ENCODE results near the gene FAM135A.
A peak's percentile ranks its signal among the peaks of the same experiment; 100 is the strongest.
"Not testable (repeated sequence)": the region's sequence is repeated elsewhere in the genome, so short reads cannot be mapped to it uniquely, and the experiment has no call there.

The FAM135A gene

DNA sequence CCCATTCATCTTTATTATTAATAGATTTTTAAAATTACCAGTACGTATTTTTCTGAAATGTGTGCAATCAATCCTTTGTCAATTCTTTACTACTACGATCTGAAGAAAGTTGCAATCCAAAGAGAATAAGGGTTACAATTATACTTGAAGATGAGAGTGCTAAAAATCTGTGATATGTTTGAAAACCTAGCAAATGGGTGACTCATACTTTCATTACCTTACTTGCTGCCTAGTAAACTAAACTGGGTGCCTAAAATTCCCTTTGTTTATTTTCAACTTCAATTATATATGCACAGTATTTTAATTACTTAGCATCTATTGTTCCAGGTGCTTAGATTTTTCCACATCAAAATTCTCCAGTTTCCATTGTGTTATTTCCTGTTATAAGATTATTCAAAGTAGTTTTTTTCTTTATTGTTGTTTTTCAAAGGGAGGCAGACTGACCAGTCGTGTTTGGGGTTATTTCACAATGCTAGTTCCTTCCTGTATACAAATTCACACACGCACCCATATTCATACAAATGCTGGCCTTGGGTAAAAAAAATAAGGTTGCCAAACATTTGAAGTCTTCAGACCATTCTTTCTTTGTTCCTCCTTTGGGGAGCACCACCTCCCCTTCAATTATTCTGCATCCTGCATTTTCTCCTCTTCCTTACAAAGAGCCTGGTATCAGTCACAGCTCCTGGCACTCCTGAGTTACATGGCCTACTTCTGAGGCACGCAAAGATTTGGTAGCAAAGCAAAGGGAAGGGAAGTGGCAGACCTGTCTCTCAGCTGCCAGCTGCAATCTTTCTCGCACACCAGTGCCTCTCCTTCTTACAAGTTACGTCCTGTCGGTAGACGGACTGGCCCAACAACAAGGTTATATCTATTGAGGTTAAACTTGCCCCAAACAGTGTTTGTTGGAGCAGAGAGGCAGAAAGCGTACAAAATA, 16.2 kb upstream of the FAM135A start:
- DNase-seq: no peak

- DNase-seq: peak; percentile 51
These were observed 14.3 kb upstream of the FAM135A start for GRCh38 chr6:70398783-70399728.

DNA sequence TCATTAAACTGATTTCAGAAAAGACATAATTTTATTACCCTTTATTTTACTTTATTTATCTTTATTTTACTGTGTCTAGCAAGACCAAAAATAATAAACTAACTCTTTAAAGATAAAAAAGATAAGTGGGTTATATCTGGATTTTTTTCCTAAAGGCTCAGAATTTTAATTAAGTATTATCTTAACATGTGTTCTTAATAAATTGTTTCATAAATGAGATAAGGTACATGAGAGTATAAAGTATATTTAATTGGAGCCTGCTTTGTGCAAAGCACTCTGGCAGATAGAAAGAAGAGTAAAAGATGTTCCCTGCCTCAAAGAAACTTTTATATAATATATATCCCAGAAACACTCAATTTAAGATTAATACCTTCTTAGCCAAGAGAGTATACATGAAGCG, 8.7 kb upstream of the FAM135A start:
- no peak for DNase-seq

DNA sequence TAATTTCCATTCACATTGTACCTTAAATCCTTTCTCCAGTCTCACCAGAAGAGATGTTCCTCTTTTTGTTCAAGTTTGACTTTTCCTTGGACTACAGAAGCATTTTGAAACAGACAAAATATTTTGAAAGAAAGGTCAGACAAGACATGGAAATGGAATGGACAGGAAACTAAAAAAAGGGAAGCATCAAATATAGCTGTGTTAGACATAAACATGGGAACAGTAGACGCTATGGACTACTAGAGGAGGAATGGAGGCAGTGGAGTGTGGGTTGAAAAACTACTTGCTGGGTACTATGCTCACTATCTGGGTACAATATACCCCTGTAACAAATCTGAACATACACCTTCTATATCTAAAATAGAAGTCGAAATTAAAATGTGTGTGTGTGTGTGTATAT, 4.1 kb upstream of the FAM135A start:
- DNase-seq: no peak

- no peak for DNase-seq
These were observed 1.6 kb upstream of the FAM135A start for GRCh38 chr6:70411542-70412251.

- DNase-seq: no peak
These were observed 825 bp upstream of the FAM135A start for GRCh38 chr6:70412252-70413113.

- no peak for DNase-seq
These were observed 735 bp downstream of the FAM135A start for GRCh38 chr6:70413992-70414494.

GRCh38 chr6:70414813-70415212, 1.5 kb downstream of the FAM135A start:
- no peak for DNase-seq

GRCh38 chr6:70415247-70415646, 1.9 kb downstream of the FAM135A start:
- DNase-seq: no peak

DNA sequence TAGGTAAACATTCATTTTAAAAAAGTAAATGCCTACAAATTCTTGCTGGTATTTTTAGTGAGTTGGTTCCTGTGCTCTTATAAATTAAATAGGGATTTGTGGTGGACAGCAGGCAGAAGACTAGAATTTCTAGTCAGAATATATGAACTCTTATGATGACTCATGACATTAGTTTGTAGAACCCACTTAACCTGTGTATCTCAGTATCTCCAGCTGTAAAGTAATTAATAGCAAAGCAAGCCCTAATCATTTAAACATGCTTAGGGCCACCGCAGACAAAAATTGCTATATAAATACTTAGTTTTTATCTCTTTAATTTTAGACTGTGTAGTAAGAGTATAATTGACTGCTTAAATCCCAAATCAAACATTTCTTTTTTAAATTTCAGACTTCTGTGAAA, 2.4 kb downstream of the FAM135A start:
- no peak for DNase-seq

- DNase-seq: no peak
These were observed 8.2 kb downstream of the FAM135A start for GRCh38 chr6:70421509-70421908.

GRCh38 chr6:70423189-70424134, 10.2 kb downstream of the FAM135A start:
- DNase-seq: no peak

DNA sequence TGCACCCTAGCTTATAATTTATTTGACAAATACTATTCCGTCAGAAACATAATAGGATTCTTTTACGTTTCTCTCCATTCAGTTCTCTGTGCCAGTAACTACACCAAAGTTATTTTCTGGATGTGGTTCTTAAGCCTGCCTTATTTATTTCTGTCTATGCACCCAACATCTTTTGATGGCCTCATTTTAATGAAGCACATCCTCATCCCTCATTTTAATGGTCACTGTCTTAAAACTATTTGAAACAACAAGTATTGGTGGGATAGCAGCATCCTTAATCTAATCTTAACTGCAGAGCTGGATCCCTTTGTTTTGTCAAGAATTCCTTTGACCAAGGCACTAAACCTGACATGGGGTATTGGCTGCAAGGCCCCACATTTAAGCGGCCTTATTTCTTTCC, 11.0 kb downstream of the FAM135A start:
- DNase-seq: no peak

- DNase-seq: no peak
These were observed 23.0 kb downstream of the FAM135A start for GRCh38 chr6:70436320-70436719.

GRCh38 chr6:70445001-70445400, 31.7 kb downstream of the FAM135A start:
- DNase-seq: no peak

GRCh38 chr6:70447343-70448070, 34.2 kb downstream of the FAM135A start:
- DNase-seq: not testable (repeated sequence)

DNA sequence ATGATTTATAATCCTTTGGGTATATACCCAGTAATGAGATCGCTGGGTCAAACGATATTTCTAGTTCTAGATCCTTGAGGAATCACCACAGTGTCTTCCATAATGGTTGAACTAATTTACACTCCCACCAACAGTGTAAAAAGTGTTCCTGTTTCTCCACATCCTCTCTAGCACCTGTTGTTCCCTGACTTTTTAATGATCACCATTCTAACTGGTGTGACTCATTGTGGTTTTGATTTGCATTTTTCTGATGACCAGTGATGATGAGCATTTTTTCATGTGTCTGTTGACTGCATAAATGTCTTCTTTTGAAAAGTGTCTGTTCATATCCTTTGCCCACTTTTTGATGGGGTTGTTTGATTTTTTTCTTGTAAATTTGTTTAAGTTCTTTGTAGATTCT, 40.6 kb downstream of the FAM135A start:
- not testable (repeated sequence) for DNase-seq

DNA sequence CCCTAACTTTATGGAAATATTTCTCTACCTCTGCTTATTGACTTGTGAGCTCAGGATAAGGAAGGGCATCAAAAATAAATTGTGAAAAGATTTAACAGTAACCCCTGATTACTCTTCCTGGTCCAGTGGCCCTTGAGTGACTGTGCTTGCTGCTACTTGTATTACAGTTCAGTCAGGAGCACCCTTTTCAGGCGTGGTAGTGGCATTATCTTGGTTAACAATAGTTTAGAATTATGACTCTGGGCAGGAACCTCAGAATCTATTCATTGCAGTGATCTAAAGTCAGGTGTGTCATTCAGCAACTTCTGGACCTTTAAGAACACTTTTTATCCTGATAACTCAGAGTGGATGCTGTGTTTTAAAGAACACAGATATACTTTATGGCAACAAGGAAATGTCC, 43.4 kb downstream of the FAM135A start:
- DNase-seq: no peak

DNA sequence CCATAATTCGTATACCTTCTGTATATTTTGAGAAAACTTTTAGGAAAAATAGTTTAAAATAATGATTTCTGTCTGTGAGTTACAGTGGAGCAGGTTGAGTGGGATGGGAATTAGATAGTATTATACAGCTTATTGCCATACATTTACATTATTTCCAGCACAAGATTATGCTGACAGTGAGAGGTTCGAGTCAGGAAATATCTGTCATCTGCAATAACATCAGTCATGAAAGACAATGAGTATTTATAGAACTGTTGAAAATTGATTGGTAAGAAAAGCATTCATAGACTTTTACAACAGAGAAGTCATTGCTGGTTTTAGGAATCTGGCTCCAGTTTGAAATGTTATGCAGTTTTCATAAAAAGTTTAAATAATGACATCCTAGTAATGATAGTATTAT, 45.9 kb downstream of the FAM135A start:
- no peak for DNase-seq

- not testable (repeated sequence) for DNase-seq
These were observed 46.4 kb downstream of the FAM135A start for GRCh38 chr6:70459699-70460098.
